OCI-LY7 (cell line): ENCODE results near the gene PLXNA4. TPM values are rescaled to one million over a fixed set of nuclear protein-coding genes. Genes with fewer than 3 reads are reported as not detected.

Experiments used
- BruUV-seq: library from RNA; stranded (reverse); fragments of 400-500 nt; replicated peaks from 2 replicates; lab custom pipeline; 2021; lab: Mats Ljungman, UMichigan
- CTCF ChIA-PET: fragments of 300-600 bp; sonication (Branson Sonifier 250); formaldehyde crosslinking; loops from one replicate; lab custom pipeline; 2022; ENCODE audit warnings: antibody characterized with exemption; ENCODE audit not compliant: unreplicated experiment; lab: Charles Lee
- POLR2A ChIA-PET: fragments of 300-600 bp; sonication (Branson Sonifier 250); formaldehyde crosslinking; loops from one replicate; lab custom pipeline; 2022; ENCODE audit warnings: antibody characterized with exemption; lab: Charles Lee
- DNase-seq: peaks from one replicate; pipeline ENCODE4 v3.0.0-alpha.2; 2015; ENCODE audit warnings: low spot score
- H2AFZ ChIP-seq: fragments of 200-600 bp; sonication (generic), shearing (Covaris generic); 2 replicates; pipeline ENCODE4 v1.6.1; 2014; ENCODE audit warnings: mild to moderate bottlenecking, antibody characterized with exemption, low read length, moderate library complexity
- H3K27ac ChIP-seq: fragments of 200-600 bp; sonication (generic); 2 replicates; pipeline ENCODE4 v1.5.1; 2014; ENCODE audit warnings: mixed run types, low read depth, mild to moderate bottlenecking, moderate library complexity, low read length, inconsistent platforms; ENCODE audit not compliant: poor library complexity, severe bottlenecking
- H3K36me3 ChIP-seq: fragments of 200-600 bp; sonication (generic); 2 replicates; pipeline ENCODE4 v1.6.1; 2014; ENCODE audit warnings: mild to moderate bottlenecking, antibody characterized with exemption, low read length, moderate library complexity, mixed read lengths; ENCODE audit not compliant: insufficient read depth
- H3K4me1 ChIP-seq: fragments of 200-600 bp; sonication (generic); 2 replicates; pipeline ENCODE4 v1.5.1; 2014; ENCODE audit warnings: mild to moderate bottlenecking, low read length; ENCODE audit not compliant: insufficient read depth, poor library complexity, severe bottlenecking
- H3K4me2 ChIP-seq: fragments of 200-600 bp; sonication (generic); 2 replicates; pipeline ENCODE4 v1.6.1; 2014; ENCODE audit warnings: mild to moderate bottlenecking, low read length
- H3K4me3 ChIP-seq: fragments of 200-600 bp; sonication (generic); 2 replicates; pipeline ENCODE4 v1.5.1; 2014; ENCODE audit warnings: mild to moderate bottlenecking, low read depth, low read length; ENCODE audit not compliant: poor library complexity, severe bottlenecking
- H3K79me2 ChIP-seq: fragments of 200-600 bp; sonication (generic); 2 replicates; pipeline ENCODE4 v1.6.1; 2016; ENCODE audit warnings: low read depth, mild to moderate bottlenecking, low read length, moderate library complexity, mixed read lengths; ENCODE audit not compliant: insufficient read depth
- H3K9me2 ChIP-seq: fragments of 200-600 bp; sonication (generic); 2 replicates; pipeline ENCODE4 v1.6.1; 2016; ENCODE audit warnings: mild to moderate bottlenecking, low read length, mixed read lengths; ENCODE audit not compliant: insufficient read depth
- H3K9me3 ChIP-seq: fragments of 200-600 bp; sonication (generic); 2 replicates; pipeline ENCODE4 v1.6.1; 2014; ENCODE audit warnings: mild to moderate bottlenecking, mixed run types, low read length, mixed read lengths
- H4K20me1 ChIP-seq: fragments of 200-600 bp; sonication (generic); 2 replicates; pipeline ENCODE4 v1.6.1; 2014; ENCODE audit warnings: mild to moderate bottlenecking, antibody characterized with exemption, low read length, moderate library complexity, mixed read lengths; ENCODE audit not compliant: insufficient read depth
- CTCF ChIP-seq: fragments of 200-600 bp; sonication (generic); conservative IDR thresholded peaks from 2 replicates; pipeline ENCODE4 v1.5.1; 2014; ENCODE audit warnings: mild to moderate bottlenecking, antibody characterized with exemption, low read length, moderate library complexity, mixed read lengths
- EZH2phosphoT487 ChIP-seq: fragments of 200-600 bp; sonication (generic); IDR thresholded peaks from 2 replicates; pipeline ENCODE4 v1.6.1; 2018; ENCODE audit warnings: low read depth, borderline replicate concordance, mild to moderate bottlenecking, mixed run types, antibody characterized with exemption, low read length, moderate library complexity, mixed read lengths
- intact Hi-C: fragments of 100-400 bp; cut with micrococcal nuclease; formaldehyde crosslinking; loops from one replicate; pipeline ENCODE4 v1.10.0; 2022; ENCODE audit not compliant: unreplicated experiment
- total RNA-seq, 2 experiments: library from RNA; depleted of rRNA in 1 of 2; stranded (reverse); fragments of >200 nt in 1 of 2; shearing (Covaris generic) in 1 of 2; gene quantifications; 2 replicates each; pipeline ENCODE4 v1.2.3, GENCODE V29; 2014 to 2022

PLXNA4 gene
- total RNA-seq, 2 experiments from 2014 or later, result not detected

DNA sequence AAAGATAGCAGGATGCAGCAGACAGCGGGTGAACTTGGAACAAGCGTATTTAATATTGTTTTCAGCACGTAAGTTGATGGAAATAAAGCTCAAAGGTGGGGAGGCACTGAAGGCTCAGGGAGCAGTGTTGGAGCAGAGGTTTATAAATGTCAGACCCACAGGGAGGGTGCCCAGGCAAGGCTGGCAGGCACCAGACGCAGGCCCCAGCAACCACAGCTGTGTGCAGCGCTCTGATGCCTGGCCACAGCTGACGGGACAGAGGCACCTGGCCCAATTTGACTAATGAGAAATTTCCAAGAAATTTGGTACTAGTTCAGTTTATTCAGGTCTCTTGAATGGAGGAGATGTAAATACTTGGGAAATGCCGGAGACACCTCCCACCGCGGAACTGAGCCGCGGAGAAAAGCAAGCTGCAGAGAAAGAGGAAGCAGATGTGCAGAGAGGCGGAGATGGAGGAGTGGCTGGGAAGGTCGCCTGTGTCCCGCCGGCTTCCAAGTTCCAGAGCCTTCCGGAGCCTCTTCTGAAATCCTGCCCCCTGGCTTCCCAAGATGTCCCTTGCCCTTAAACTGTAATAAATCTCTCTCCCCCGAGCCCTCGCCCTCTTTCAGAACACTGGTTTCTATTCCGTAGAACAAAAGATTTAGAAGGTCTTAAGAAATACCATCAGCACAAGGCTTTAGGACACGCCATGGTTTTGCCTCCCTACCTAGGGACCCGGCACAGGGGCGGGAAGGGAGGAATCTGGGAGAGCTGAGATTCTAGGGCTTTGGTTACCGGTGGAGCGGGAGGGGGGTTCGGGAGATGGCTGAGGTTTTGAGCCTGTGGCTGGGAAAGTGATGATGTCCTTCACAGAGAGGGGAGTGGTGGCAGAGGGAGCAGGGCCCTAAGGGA lies 38.4 kb upstream of the PLXNA4 start:
- BruUV-seq, result no TSS peak
- no peak overlapping the region for H2AFZ ChIP-seq
- H3K79me2 ChIP-seq, result no peaks in the 10 kb centered on the region
- DNase-seq, result no peak
- H3K4me3 ChIP-seq, result no peak overlapping the region
- no peak overlapping the region for H3K4me2 ChIP-seq
- ChIA-PET CTCF (no interaction called here), POLR2A (no interaction called here)
- intact Hi-C loops, result no loop called here
- no peaks in the 10 kb centered on the region for H4K20me1 ChIP-seq
- H3K9me2 ChIP-seq, result no peaks in the 10 kb centered on the region
- no peak for TF ChIP-seq EZH2phosphoT487
- no peak for TF ChIP-seq CTCF
- H3K9me3 ChIP-seq, result no peaks in the 10 kb centered on the region
- no peak overlapping the region for H3K27ac ChIP-seq
- no peaks in the 10 kb centered on the region for H3K4me1 ChIP-seq
- no peaks in the 10 kb centered on the region for H3K36me3 ChIP-seq

DNA sequence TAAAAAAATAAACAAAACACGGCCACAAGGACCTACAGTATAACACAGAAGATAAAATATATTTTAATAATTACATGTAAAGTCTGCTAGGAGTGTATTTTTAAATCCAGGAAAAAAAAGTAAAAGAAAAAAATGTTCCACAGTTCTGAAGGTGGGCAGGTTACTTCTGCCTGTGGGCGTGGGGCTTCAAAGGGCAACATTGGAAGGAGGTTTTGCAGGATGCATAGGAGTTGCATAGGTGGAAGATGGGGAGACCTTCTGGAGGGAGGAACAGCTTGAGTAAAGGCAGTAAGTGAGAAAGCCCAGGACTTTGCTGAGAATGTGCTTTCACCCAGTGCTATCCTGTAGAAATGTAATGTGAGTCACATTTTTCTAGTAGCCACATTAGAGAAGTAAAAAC lies 37.5 kb upstream of the PLXNA4 start:
- Histone ChIP-seq H3K27ac (no peak overlapping the region), H4K20me1 (no peaks in the 10 kb centered on the region), H3K36me3 (no peaks in the 10 kb centered on the region), H3K9me2 (no peaks in the 10 kb centered on the region), H3K4me1 (no peaks in the 10 kb centered on the region), H2AFZ (no peak overlapping the region), H3K4me2 (no peak overlapping the region), H3K9me3 (no peaks in the 10 kb centered on the region), H3K79me2 (no peaks in the 10 kb centered on the region), H3K4me3 (no peak overlapping the region)
- no TSS peak for BruUV-seq
- POLR2A ChIA-PET, result no interaction called here
- intact Hi-C loops, result no loop called here
- CTCF ChIA-PET, result no interaction called here
- TF ChIP-seq EZH2phosphoT487 (no peak), CTCF (no peak)
- no peak for DNase-seq

DNA sequence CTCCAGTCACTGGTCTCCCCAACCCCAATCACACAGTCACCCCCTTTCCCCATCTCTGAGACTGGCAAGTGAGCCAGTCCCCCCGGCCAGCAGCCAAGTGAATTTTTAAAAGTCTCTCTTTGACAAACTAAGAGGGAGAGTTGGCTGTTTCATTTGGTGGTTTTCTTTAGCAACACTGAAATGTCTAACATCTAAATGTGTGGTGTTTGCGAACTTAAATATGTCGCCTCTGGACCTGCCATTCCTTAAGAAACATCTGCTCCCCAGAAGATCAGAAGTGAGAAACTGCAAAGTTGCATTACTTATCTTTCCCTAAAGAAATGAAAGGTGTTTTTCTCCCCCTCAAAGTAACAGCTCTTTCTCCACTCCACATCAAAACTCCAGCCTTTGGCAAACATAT lies 34.7 kb upstream of the PLXNA4 start:
- CTCF ChIA-PET, result no interaction called here
- Histone ChIP-seq H2AFZ (no peak overlapping the region), H3K9me3 (no peaks in the 10 kb centered on the region), H3K79me2 (no peaks in the 10 kb centered on the region), H3K4me1 (no peaks in the 10 kb centered on the region), H3K9me2 (no peaks in the 10 kb centered on the region), H3K4me3 (no peak overlapping the region), H3K27ac (no peak overlapping the region), H4K20me1 (no peaks in the 10 kb centered on the region), H3K4me2 (no peak overlapping the region), H3K36me3 (no peaks in the 10 kb centered on the region)
- no TSS peak for BruUV-seq
- POLR2A ChIA-PET, result no interaction called here
- intact Hi-C loops, result no loop called here
- DNase-seq, result no peak
- TF ChIP-seq EZH2phosphoT487, result no peak
- no peak for TF ChIP-seq CTCF
